SIG-M5 (cell line): Measurements from ENCODE around the gene STRADB.
"Not testable (repeated sequence)": the region's sequence is repeated elsewhere in the genome, so short reads cannot be mapped to it uniquely, and the experiment has no call there.

Experiments
- DNase-seq: peaks from one replicate; lab custom pipeline; 2025; lab: John Stamatoyannopoulos, UW

The STRADB gene

GRCh38 chr2:201430839-201431238 is 20.7 kb upstream of the STRADB start:
- DNase-seq: no peak

- DNase-seq: no peak
These were observed 19.4 kb upstream of the STRADB start for GRCh38 chr2:201432038-201432620.

GRCh38 chr2:201432621-201433393 is 18.7 kb upstream of the STRADB start:
- no peak for DNase-seq

GRCh38 chr2:201433394-201433995 is 18.0 kb upstream of the STRADB start:
- no peak for DNase-seq

- DNase-seq: no peak
These were observed 15.4 kb upstream of the STRADB start for GRCh38 chr2:201436141-201436540.

- not testable (repeated sequence) for DNase-seq
These were observed 12.1 kb upstream of the STRADB start for GRCh38 chr2:201439336-201439922.

- DNase-seq: no peak
These were observed 11.4 kb upstream of the STRADB start for GRCh38 chr2:201440182-201440581.

GRCh38 chr2:201441409-201441808 is 10.1 kb upstream of the STRADB start:
- DNase-seq: no peak

GRCh38 chr2:201444746-201445465 is 6.6 kb upstream of the STRADB start:
- DNase-seq: no peak

- no peak for DNase-seq
These were observed 4.5 kb upstream of the STRADB start for GRCh38 chr2:201447086-201447485.

GRCh38 chr2:201448061-201448460 is 3.5 kb upstream of the STRADB start:
- DNase-seq: no peak

GRCh38 chr2:201448701-201449100 is 2.8 kb upstream of the STRADB start:
- no peak for DNase-seq

GRCh38 chr2:201450954-201451291 is 617 bp upstream of the STRADB start:
- no peak for DNase-seq

- no peak for DNase-seq
These were observed 750 bp downstream of the STRADB start for GRCh38 chr2:201452058-201452921.

GRCh38 chr2:201452922-201453643 is 1.5 kb downstream of the STRADB start:
- no peak for DNase-seq

- DNase-seq: no peak
These were observed 6.8 kb downstream of the STRADB start for GRCh38 chr2:201458381-201458780.

GRCh38 chr2:201460532-201460931 is 9.0 kb downstream of the STRADB start:
- DNase-seq: no peak

- no peak for DNase-seq
These were observed 13.0 kb downstream of the STRADB start for GRCh38 chr2:201464547-201464946.

GRCh38 chr2:201465524-201465971 is 14.0 kb downstream of the STRADB start:
- no peak for DNase-seq

GRCh38 chr2:201466050-201466675 is 14.6 kb downstream of the STRADB start:
- no peak for DNase-seq
